C4-2B (cell line): ENCODE results near the gene BPHL.

Experiments used
- ZFX ChIP-seq: fragments of 450-650 bp; IDR thresholded peaks from 2 replicates; pipeline ENCODE4 v1.6.1; 2017
- TF ChIP-seq, protein P1 (sequence below): fragments of 450-650 bp; conservative IDR thresholded peaks from 2 replicates; pipeline ENCODE4 v1.5.1; 2017; ENCODE audit warnings: mild to moderate bottlenecking

DNA sequence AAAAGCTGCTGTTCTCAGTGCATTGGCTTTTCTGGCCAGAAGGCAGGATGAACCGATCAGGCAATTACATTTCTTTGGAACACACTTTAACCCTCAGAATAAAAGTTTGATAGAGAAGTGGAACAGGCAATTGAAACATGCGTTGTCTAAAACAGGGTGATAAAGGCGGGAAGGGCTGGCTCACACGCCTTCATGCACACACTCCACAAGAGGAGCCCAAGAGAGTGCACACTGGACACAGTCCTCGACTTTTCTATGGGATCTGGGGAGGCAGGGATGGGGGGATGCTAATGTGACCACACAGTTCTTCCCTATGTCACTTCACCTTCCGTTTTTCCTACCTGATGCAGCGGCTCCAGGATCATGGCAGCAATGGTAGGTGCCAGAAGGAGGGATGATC lies 69.8 kb downstream of the BPHL start:
- TF ChIP-seq, protein P1, sequence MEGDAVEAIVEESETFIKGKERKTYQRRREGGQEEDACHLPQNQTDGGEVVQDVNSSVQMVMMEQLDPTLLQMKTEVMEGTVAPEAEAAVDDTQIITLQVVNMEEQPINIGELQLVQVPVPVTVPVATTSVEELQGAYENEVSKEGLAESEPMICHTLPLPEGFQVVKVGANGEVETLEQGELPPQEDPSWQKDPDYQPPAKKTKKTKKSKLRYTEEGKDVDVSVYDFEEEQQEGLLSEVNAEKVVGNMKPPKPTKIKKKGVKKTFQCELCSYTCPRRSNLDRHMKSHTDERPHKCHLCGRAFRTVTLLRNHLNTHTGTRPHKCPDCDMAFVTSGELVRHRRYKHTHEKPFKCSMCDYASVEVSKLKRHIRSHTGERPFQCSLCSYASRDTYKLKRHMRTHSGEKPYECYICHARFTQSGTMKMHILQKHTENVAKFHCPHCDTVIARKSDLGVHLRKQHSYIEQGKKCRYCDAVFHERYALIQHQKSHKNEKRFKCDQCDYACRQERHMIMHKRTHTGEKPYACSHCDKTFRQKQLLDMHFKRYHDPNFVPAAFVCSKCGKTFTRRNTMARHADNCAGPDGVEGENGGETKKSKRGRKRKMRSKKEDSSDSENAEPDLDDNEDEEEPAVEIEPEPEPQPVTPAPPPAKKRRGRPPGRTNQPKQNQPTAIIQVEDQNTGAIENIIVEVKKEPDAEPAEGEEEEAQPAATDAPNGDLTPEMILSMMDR, result no peak
- no peak for TF ChIP-seq ZFX
